HL-60 (cell line): Measurements from ENCODE around the gene ZNF454.

Experiments used
- DNase-seq, 2 experiments: peaks; one replicate each; pipeline ENCODE4 v3.0.0-alpha.2; 2010 to 2020; ENCODE audit warnings: low read depth in 1 of 2, low spot score in 1 of 2
- H3K27ac ChIP-seq: fragments of 250-450 bp; sonication (Bioruptor Pico); replicated peaks from 2 replicates; pipeline ENCODE4 v1.5.1; 2020; ENCODE audit warnings: mild to moderate bottlenecking, moderate library complexity
- H3K27me3 ChIP-seq: fragments of 250-450 bp; sonication (Bioruptor Pico); 2 replicates; pipeline ENCODE4 v1.5.1; 2021; ENCODE audit warnings: mild to moderate bottlenecking, moderate library complexity; ENCODE audit not compliant: insufficient read depth, poor library complexity, severe bottlenecking
- H3K4me3 ChIP-seq: replicated peaks from 2 replicates; pipeline ENCODE4 v1.5.1; 2011; ENCODE audit warnings: mild to moderate bottlenecking, control low read depth, low read length; ENCODE audit not compliant: insufficient read depth
- GABPA ChIP-seq: IDR thresholded peaks from 2 replicates; pipeline ENCODE4 v1.6.1; 2012; ENCODE audit warnings: low read depth
- POLR2AphosphoS5 ChIP-seq: IDR thresholded peaks from 2 replicates; pipeline ENCODE4 v1.6.1; 2012; ENCODE audit warnings: low read depth
- SPI1 ChIP-seq: IDR thresholded peaks from 2 replicates; pipeline ENCODE4 v1.6.1; 2012; ENCODE audit warnings: low read depth, mild to moderate bottlenecking, borderline replicate concordance
- TF ChIP-seq, protein P1 (sequence below): IDR thresholded peaks from 2 replicates; pipeline ENCODE4 v1.6.1; 2012; ENCODE audit warnings: low read depth; ENCODE audit not compliant: insufficient replicate concordance
- TF ChIP-seq, protein P2 (sequence below): IDR thresholded peaks from one replicate; pipeline ENCODE4 v1.5.1; 2011; ENCODE audit warnings: low read length, control low read depth, inconsistent platforms; ENCODE audit not compliant: insufficient read depth

Gene ZNF454

DNA sequence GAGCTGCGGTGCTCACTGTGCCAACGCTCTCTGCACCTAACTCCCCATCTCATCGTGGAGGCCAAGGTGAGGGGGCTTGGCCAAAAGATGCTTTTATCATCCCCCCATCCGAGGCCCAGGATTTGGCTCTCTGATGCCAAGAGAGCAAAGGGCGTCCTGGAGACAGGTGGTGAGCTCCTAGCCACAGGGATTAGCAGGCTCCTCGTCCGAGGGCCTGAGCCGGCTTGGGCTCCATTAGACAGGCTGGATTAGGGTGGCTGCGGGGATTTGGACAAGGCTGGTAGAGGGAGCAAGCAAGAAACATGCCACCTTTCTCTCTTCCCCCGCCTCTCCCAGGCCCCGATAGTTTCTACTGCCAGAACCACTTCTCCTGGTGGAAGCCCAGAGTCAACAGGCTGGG lies 55.2 kb downstream of the ZNF454 start:
- H3K27me3 ChIP-seq: no peaks in the 10 kb centered on the region
- TF ChIP-seq POLR2AphosphoS5 (no peak), SPI1 (no peak), GABPA (no peak)
- TF ChIP-seq, protein P1, sequence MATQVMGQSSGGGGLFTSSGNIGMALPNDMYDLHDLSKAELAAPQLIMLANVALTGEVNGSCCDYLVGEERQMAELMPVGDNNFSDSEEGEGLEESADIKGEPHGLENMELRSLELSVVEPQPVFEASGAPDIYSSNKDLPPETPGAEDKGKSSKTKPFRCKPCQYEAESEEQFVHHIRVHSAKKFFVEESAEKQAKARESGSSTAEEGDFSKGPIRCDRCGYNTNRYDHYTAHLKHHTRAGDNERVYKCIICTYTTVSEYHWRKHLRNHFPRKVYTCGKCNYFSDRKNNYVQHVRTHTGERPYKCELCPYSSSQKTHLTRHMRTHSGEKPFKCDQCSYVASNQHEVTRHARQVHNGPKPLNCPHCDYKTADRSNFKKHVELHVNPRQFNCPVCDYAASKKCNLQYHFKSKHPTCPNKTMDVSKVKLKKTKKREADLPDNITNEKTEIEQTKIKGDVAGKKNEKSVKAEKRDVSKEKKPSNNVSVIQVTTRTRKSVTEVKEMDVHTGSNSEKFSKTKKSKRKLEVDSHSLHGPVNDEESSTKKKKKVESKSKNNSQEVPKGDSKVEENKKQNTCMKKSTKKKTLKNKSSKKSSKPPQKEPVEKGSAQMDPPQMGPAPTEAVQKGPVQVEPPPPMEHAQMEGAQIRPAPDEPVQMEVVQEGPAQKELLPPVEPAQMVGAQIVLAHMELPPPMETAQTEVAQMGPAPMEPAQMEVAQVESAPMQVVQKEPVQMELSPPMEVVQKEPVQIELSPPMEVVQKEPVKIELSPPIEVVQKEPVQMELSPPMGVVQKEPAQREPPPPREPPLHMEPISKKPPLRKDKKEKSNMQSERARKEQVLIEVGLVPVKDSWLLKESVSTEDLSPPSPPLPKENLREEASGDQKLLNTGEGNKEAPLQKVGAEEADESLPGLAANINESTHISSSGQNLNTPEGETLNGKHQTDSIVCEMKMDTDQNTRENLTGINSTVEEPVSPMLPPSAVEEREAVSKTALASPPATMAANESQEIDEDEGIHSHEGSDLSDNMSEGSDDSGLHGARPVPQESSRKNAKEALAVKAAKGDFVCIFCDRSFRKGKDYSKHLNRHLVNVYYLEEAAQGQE: no peak
- TF ChIP-seq, protein P2, sequence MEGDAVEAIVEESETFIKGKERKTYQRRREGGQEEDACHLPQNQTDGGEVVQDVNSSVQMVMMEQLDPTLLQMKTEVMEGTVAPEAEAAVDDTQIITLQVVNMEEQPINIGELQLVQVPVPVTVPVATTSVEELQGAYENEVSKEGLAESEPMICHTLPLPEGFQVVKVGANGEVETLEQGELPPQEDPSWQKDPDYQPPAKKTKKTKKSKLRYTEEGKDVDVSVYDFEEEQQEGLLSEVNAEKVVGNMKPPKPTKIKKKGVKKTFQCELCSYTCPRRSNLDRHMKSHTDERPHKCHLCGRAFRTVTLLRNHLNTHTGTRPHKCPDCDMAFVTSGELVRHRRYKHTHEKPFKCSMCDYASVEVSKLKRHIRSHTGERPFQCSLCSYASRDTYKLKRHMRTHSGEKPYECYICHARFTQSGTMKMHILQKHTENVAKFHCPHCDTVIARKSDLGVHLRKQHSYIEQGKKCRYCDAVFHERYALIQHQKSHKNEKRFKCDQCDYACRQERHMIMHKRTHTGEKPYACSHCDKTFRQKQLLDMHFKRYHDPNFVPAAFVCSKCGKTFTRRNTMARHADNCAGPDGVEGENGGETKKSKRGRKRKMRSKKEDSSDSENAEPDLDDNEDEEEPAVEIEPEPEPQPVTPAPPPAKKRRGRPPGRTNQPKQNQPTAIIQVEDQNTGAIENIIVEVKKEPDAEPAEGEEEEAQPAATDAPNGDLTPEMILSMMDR: no peak
- H3K27ac ChIP-seq: no peak overlapping the region
- no peak overlapping the region for H3K4me3 ChIP-seq
- no peak for DNase-seq

DNA sequence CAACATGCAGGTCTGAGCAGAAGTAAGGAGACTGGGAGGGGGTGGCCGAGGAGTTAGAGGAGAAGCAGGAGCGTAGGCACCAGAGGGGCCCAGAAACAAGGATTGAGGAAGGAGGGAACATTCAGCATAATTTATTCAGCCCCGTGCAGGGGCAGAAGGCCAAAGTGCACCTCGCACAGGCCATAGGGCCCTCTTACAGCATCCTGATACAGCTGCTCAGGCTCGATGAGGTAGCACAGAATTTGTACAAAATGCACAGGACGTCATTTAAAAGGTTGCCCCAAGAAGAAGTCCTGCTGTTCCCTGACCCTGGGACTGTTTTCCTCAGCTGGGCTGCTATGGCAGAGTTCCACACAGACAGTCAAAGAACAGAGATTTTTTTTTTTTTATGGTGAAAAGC lies 56.2 kb downstream of the ZNF454 start:
- Histone ChIP-seq H3K27ac (no peak overlapping the region), H3K4me3 (no peak overlapping the region), H3K27me3 (no peaks in the 10 kb centered on the region)
- no peak for DNase-seq
- TF ChIP-seq POLR2AphosphoS5: no peak
- TF ChIP-seq, protein P1: no peak
- TF ChIP-seq GABPA: no peak
- TF ChIP-seq, protein P2: no peak
- no peak for TF ChIP-seq SPI1

DNA sequence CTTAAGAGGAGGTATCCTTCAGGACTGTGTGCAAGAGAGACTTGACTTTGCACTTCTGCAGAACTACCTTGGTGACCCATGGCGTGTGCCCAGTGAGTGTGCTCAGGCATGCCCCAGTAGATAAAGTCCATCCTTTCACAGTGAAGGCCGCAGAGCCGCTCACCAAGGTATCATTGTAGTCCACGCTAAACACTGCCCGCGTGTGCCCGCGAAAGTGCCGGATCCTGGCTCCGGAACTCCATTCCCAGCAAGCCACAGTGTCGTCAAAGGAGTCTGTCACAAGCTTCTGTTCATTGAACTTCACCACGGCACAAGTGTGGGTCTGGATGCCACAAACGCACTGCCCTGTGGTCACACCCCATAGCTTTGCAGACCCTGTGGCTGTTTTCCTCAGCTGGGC lies 57.4 kb downstream of the ZNF454 start:
- H3K27ac ChIP-seq: no peak overlapping the region
- H3K4me3 ChIP-seq: no peak overlapping the region
- TF ChIP-seq, protein P2: no peak
- TF ChIP-seq POLR2AphosphoS5 (no peak), SPI1 (no peak), GABPA (no peak)
- TF ChIP-seq, protein P1: no peak
- H3K27me3 ChIP-seq: no peaks in the 10 kb centered on the region
- no peak for DNase-seq
